CD14-positive monocyte (primary cell): ENCODE data around the gene JUP. TPM values are rescaled to one million over a fixed set of nuclear protein-coding genes. Genes with fewer than 3 reads are reported as not detected.

Source experiments
- DNase-seq, 3 donors: peaks; one replicate each; pipeline ENCODE4 v3.0.0-alpha.2; 2011 to 2022
- H2AFZ ChIP-seq: 2 replicates; pipeline ENCODE4 v1.6.0; 2012; ENCODE audit warnings: mild to moderate bottlenecking, low read depth, low read length, inconsistent platforms; ENCODE audit not compliant: insufficient read depth, poor library complexity, severe bottlenecking
- H3K27ac ChIP-seq, 2 donors: 1 replicate in 1 of 2; 2 replicates in 1 of 2; pipeline ENCODE4 v1.5.1; 2012 to 2013; ENCODE audit warnings: low read length in 2 of 2, control low read depth in 1 of 2, inconsistent platforms in 1 of 2, low read depth in 1 of 2, mild to moderate bottlenecking in 1 of 2
- H3K27me3 ChIP-seq, 2 donors: one replicate each; pipeline versions ENCODE4 v1.6.0 to v1.6.1; 2011 to 2013; ENCODE audit warnings: low read length in 2 of 2; ENCODE audit not compliant: control insufficient read depth in 2 of 2, insufficient read depth in 2 of 2
- H3K36me3 ChIP-seq, 2 donors: replicated peaks in 1 of 2; 1 replicate in 1 of 2; 2 replicates in 1 of 2; pipeline versions ENCODE4 v1.5.1 to v1.6.1; 2012 to 2013; ENCODE audit warnings: low read length in 2 of 2, control low read depth in 1 of 2, inconsistent platforms in 1 of 2, mild to moderate bottlenecking in 1 of 2; ENCODE audit not compliant: insufficient read depth in 2 of 2, control insufficient read depth in 1 of 2
- H3K4me1 ChIP-seq, 2 donors: 1 replicate in 1 of 2; 2 replicates in 1 of 2; pipeline versions ENCODE4 v1.5.1 to v1.6.1; 2012 to 2013; ENCODE audit warnings: low read length in 2 of 2, control low read depth in 1 of 2, inconsistent platforms in 1 of 2, mild to moderate bottlenecking in 1 of 2, moderate library complexity in 1 of 2; ENCODE audit not compliant: insufficient read depth in 2 of 2, control insufficient read depth in 1 of 2
- H3K4me2 ChIP-seq: replicated peaks from 2 replicates; pipeline ENCODE3; 2012; ENCODE audit warnings: low read length, moderate library complexity, mild to moderate bottlenecking; ENCODE audit not compliant: poor library complexity, severe bottlenecking; ENCODE audit errors: extremely low read depth
- H3K4me3 ChIP-seq, 3 experiments: fragments of 200-600 bp in 1 of 3; sonication (generic) in 1 of 3; replicated peaks in 1 of 3; 1 replicate in 2 of 3; 2 replicates in 1 of 3; pipeline ENCODE4 v1.5.1; 2011 to 2013; ENCODE audit warnings: low read length in 3 of 3, mild to moderate bottlenecking in 3 of 3, control low read depth in 2 of 3, low read depth in 2 of 3, inconsistent platforms in 1 of 3, moderate library complexity in 1 of 3
- H3K79me2 ChIP-seq: 2 replicates; pipeline ENCODE4 v1.6.0; 2012; ENCODE audit warnings: mild to moderate bottlenecking, control low read depth, inconsistent platforms, low read length, moderate library complexity; ENCODE audit not compliant: insufficient read depth
- H3K9ac ChIP-seq: 2 replicates; pipeline ENCODE4 v1.6.0; 2017; ENCODE audit warnings: low read length, mild to moderate bottlenecking; ENCODE audit not compliant: insufficient read depth, poor library complexity, severe bottlenecking
- H3K9me3 ChIP-seq, 2 donors: replicated peaks in 1 of 2; 1 replicate in 1 of 2; 2 replicates in 1 of 2; pipeline versions ENCODE4 v1.5.1 to v1.6.1; 2012 to 2013; ENCODE audit warnings: low read length in 2 of 2, control low read depth in 1 of 2; ENCODE audit not compliant: control insufficient read depth in 1 of 2, insufficient read depth in 1 of 2
- H4K20me1 ChIP-seq: 2 replicates; pipeline ENCODE4 v1.6.0; 2012; ENCODE audit warnings: mild to moderate bottlenecking, low read length, control low read depth, moderate library complexity; ENCODE audit not compliant: insufficient read depth
- H3K27ac Mint-ChIP-seq, 7 donors: one replicate each; pipeline ENCODE4 v1.8.0; 2020; ENCODE audit warnings: mild to moderate bottlenecking in 7 of 7, mixed read lengths in 7 of 7, moderate library complexity in 6 of 7, inconsistent platforms in 2 of 7
- H3K27me3 Mint-ChIP-seq, 3 donors: one replicate each; pipeline ENCODE4 v1.8.0; 2021 to 2022; ENCODE audit warnings: low read depth in 3 of 3, mild to moderate bottlenecking in 3 of 3, mixed read lengths in 3 of 3, moderate library complexity in 3 of 3, inconsistent platforms in 1 of 3
- H3K36me3 Mint-ChIP-seq, 2 donors: one replicate each; pipeline ENCODE4 v1.8.0; 2020; ENCODE audit warnings: mixed read lengths in 2 of 2, inconsistent platforms in 1 of 2, mild to moderate bottlenecking in 1 of 2
- H3K4me1 Mint-ChIP-seq: one replicate; pipeline ENCODE4 v1.8.0; 2020; ENCODE audit warnings: mild to moderate bottlenecking, mixed read lengths
- H3K4me3 Mint-ChIP-seq, 2 donors: one replicate each; pipeline ENCODE4 v1.8.0; 2020; ENCODE audit warnings: mild to moderate bottlenecking in 2 of 2, mixed read lengths in 2 of 2, moderate library complexity in 1 of 2
- H3K9me3 Mint-ChIP-seq, 7 donors: one replicate each; pipeline ENCODE4 v1.8.0; 2020 to 2022; ENCODE audit warnings: mixed read lengths in 7 of 7, mild to moderate bottlenecking in 6 of 7, moderate library complexity in 6 of 7, inconsistent platforms in 2 of 7
- CTCF ChIP-seq: fragments of 200-600 bp; IDR thresholded peaks from one replicate; pipeline ENCODE4 v1.8.0; 2022; ENCODE audit warnings: antibody characterized with exemption, mild to moderate bottlenecking
- WGBS: methylation state at CpG from one replicate; pipeline ENCODE4 v1.1.5; 2013; ENCODE audit warnings: missing lambda C conversion rate; ENCODE audit not compliant: insufficient coverage; 5-methylcytosine and 5-hydroxymethylcytosine counted together
- intact Hi-C, 2 donors: fragments of 100-400 bp; cut with micrococcal nuclease; formaldehyde crosslinking; loops; one replicate each; pipeline versions ENCODE4 v1.15.0 to v1.15.1; 2023
- polyA plus RNA-seq, 3 donors: library from polyadenylated mRNA; depleted of rRNA in 1 of 3; unstranded in 2 of 3; stranded (reverse) in 1 of 3; fragments of 300-500 nt in 2 of 3; fragments of >200 nt in 1 of 3; fragmentation: Illumina TruSeq in 2 of 3; gene quantifications; 1 replicate in 2 of 3; 2 replicates in 1 of 3; pipeline ENCODE4 v1.2.3, GENCODE V29; 2012 to 2021

The JUP gene
- polyA plus RNA-seq, 3 donors: 14.0 to 22.1 (median 15.4) TPM

- Histone ChIP-seq H3K36me3 (no peaks in the 10 kb centered on the region), H3K4me1 (peaks cover 16 to 24% of the 10 kb centered on the region in 2 donors), H3K9me3 (no peaks in the 10 kb centered on the region), H3K4me3 (no peak overlapping the region), H3K27me3 (peaks cover 9 to 44% of the 10 kb centered on the region in 2 donors), H3K4me2 (no peak overlapping the region), H2AFZ (no peak overlapping the region), H3K79me2 (no peaks in the 10 kb centered on the region), H4K20me1 (no peaks in the 10 kb centered on the region), H3K27ac (no peak overlapping the region), H3K9ac (no peak overlapping the region)
- Mint-ChIP-seq H3K4me3 (no peak overlapping the region), H3K27me3 (peaks cover 28 to 50% (median 40%) of the 10 kb centered on the region in 3 donors), H3K9me3 (peaks cover 0 to 8% (median 2%) of the 10 kb centered on the region in 7 donors), H3K36me3 (peaks cover 4 to 5% of the 10 kb centered on the region in 2 donors), H3K4me1 (peaks cover 14% of the 10 kb centered on the region), H3K27ac (no peak overlapping the region)
- DNase-seq: no peak
- no peak for TF ChIP-seq CTCF
- intact Hi-C loops: no loop called here
- WGBS: no CpG with 5 or more reads among the region's 1 CpG
These were observed 27.7 kb upstream of the JUP start for GRCh38 chr17:41814195-41814594.

- Mint-ChIP-seq H3K9me3 (peaks cover 0 to 8% (median 2%) of the 10 kb centered on the region in 7 donors), H3K36me3 (peaks cover 4 to 5% of the 10 kb centered on the region in 2 donors), H3K27ac (peak overlapping the region in 1 of 7 donors; percentile 60), H3K27me3 (peaks cover 28 to 52% (median 40%) of the 10 kb centered on the region in 3 donors), H3K4me3 (no peak overlapping the region), H3K4me1 (peaks cover 14% of the 10 kb centered on the region)
- Histone ChIP-seq H3K4me2 (no peak overlapping the region), H3K27ac (no peak overlapping the region), H3K79me2 (no peaks in the 10 kb centered on the region), H2AFZ (no peak overlapping the region), H3K27me3 (peaks cover 9 to 45% of the 10 kb centered on the region in 2 donors), H3K9me3 (no peaks in the 10 kb centered on the region), H3K9ac (no peak overlapping the region), H3K4me3 (no peak overlapping the region), H3K36me3 (no peaks in the 10 kb centered on the region), H3K4me1 (peaks cover 16 to 24% of the 10 kb centered on the region in 2 donors), H4K20me1 (no peaks in the 10 kb centered on the region)
- TF ChIP-seq CTCF: no peak
- intact Hi-C loops: no loop called here
- WGBS: 92% methylated on average over 2 of the region's 9 CpGs
- DNase-seq: no peak
These were observed 27.2 kb upstream of the JUP start for GRCh38 chr17:41813699-41814124.
